GM12801 (cell line): ENCODE measurements around the gene HSPA1A.

Experiments used
- TF ChIP-seq, protein P1 (sequence below): IDR thresholded peaks from one replicate; pipeline ENCODE4 v1.5.1; 2011; ENCODE audit warnings: control low read depth; ENCODE audit not compliant: insufficient read length; ENCODE audit errors: extremely low read depth

Gene HSPA1A

DNA sequence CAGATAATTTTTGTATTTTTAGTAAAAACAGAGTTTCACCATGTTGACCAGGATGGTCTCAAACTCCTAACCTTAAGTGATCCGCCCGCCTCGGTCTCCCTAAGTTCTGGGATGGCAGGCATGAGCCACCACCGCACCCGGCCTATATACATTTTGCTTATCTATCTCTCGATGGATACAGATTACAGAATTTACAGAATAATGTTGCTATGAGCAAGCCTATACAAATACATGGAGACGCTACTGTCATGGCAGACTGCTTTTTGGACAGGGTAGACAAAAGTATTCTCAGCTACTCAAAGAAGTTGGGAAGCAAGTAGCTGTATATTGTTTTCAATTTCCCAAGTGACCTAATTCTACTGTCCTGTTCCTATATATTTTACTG lies 1.9 kb upstream of the HSPA1A start:
- TF ChIP-seq, protein P1, sequence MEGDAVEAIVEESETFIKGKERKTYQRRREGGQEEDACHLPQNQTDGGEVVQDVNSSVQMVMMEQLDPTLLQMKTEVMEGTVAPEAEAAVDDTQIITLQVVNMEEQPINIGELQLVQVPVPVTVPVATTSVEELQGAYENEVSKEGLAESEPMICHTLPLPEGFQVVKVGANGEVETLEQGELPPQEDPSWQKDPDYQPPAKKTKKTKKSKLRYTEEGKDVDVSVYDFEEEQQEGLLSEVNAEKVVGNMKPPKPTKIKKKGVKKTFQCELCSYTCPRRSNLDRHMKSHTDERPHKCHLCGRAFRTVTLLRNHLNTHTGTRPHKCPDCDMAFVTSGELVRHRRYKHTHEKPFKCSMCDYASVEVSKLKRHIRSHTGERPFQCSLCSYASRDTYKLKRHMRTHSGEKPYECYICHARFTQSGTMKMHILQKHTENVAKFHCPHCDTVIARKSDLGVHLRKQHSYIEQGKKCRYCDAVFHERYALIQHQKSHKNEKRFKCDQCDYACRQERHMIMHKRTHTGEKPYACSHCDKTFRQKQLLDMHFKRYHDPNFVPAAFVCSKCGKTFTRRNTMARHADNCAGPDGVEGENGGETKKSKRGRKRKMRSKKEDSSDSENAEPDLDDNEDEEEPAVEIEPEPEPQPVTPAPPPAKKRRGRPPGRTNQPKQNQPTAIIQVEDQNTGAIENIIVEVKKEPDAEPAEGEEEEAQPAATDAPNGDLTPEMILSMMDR: no peak

DNA sequence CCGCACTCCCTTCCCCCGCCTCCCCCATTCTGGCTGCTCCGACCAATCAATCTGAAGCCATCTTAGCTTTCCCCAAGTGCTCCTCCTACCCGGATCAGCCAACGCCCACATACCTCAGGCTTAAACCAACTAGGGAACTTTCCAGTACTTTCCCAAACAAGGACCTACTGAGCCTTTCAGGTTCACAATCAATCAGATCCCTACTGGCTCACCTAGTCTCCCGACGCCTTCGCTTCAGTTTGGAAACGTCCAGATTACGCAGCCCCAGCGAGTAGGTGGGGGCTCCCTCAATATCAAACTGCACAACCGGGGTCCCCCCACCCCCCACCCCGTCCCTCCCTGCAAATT lies 692 bp upstream of the HSPA1A start:
- TF ChIP-seq, protein P1: no peak

DNA sequence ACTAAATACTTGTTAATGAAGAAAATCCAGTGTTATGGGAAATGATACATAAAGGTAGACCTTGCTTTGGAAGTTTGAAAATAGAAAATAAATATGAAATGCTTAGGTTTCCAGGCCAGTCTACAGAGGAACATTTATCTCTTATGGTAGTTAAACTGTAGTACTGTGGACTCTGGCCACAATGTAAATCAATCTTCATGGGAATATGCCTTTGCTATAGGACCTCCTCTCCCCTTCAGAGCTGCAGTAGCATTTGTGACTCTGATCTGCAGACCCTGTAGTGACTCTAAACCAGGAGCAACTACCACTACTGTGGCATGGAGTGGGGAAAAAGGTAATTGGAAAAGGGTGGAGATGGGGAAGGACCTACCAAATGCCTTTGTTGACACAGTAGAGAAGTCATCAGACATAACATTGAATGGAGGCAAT lies 4.5 kb downstream of the HSPA1A start:
- TF ChIP-seq, protein P1: no peak

DNA sequence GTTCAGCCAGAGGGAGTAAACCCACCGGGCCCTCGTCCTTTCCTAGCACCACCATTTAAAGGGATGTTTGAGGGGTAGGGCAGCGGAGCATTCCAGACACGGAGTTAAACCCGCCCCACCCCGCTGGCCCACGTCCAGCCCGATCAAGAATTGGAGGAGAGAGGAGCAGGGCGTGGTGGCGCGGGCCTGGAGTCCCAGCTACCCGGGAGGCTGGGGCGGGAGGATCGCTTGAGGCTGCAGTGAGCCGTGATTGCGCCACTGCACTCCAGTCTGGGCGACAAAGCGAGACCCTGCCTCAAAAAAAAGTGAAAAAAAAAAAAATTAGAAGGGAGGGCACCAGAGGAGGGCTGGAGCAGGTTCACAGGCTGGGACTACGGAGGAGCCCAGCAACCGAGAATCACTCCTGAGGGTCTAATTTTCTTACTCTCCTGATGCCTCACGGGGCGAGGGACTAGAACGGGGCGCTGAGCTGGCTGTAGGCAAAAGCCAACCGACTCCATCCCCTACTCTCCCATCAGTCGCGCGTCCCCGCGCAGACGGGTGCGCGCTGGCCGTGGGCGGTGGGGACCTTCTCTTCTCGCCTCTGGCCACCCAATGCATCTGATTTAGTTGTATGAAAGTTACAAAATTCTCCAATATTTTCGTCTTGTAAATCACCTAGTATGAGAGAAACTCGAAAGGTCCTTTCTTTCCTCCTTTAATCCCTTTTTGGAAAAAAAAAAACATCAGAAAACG lies 6.1 kb downstream of the HSPA1A start:
- TF ChIP-seq, protein P1: no peak

DNA sequence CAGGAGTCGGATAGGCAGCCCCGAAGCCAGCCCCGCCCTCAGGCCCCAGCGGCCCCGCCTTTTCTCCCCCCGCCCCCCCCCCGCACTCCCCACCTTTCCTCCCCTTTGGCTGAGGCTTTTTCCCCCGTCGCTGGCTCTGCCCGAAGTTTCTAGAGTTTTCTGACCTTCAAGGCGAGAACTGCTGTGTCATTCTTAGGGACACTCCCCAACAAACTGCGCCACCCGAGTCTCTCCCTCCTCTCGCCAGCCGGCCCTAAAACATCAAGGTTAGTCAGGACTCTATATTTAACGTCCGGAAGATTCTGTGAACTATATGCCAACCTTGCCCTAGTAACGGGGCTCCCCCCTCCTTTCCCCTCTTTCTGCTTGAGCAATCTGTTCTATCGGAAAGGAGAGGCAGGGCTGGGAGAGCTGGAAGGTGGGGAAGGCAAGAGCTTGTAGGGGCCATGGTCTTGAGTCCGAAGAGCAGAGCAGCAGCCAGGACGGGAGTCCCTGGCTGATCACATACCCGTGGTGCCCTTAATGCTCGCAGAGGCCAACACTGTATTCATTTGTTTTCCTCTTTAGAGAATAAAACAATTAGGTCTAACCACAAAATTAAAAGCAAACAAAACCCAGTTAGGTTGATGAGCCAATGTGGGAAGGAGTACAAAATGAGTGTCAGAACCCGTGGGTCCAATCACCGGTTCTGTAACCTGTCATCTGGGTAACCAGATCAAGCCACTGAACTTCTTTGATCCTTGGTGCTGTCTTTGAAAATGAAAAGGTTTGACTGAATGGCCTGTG lies 6.9 kb downstream of the HSPA1A start:
- TF ChIP-seq, protein P1: no peak

DNA sequence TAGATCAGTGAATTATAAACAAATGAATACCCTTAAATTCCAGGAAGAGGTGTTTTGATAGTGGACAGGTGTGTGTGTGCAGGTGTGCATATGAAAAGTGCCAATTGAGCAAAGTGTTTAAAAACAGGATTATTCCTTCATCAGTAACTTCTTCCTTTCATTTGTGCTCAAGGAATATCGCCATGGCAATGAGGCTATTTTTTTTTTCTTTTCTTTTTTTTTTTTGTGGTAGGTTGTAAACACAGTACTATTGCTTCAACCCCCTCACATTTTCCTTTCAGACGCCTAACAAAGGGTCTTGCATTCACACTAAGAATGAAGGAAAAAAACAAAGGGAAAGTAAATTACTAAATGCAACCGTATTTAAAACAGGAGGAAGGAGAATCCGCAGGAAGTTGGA lies 10.2 kb downstream of the HSPA1A start:
- TF ChIP-seq, protein P1: no peak

DNA sequence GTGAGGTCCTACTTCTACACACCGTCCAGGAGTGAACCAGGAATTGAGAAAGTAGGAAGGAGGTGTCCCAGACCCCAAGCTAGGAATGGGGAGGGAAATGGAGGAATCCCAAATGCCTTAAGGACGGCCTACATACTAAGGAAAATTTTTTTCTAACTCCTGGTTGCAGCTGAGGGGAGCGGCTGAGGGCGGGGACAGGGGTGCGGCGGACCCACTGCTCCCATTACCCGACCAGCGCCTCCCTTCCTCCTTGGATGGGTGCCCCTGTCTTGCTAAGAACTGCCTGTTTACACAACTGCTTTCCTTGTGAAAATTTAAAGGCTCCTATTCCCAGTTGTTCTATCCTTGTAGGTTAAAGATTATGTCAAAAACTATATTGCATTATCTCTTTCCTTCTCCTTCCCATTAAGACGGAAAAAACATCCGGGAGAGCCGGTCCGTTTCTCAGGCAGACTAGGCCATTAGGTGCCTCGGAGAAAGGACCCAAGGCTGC lies 11.5 kb downstream of the HSPA1A start:
- TF ChIP-seq, protein P1: no peak
